Neural cell (in vitro differentiated cells): ENCODE measurements around the gene CLDN22.

ENCODE experiments used
- CTCF ChIP-seq: fragments of 450-650 bp; IDR thresholded peaks from 2 replicates; pipeline ENCODE4 v1.5.1; 2014; ENCODE audit warnings: antibody characterized with exemption, mild to moderate bottlenecking, moderate library complexity; ENCODE audit not compliant: poor library complexity, severe bottlenecking
- EP300 ChIP-seq: fragments of 450-650 bp; conservative IDR thresholded peaks from 2 replicates; pipeline ENCODE4 v1.6.1; 2014; ENCODE audit warnings: antibody characterized with exemption, mild to moderate bottlenecking, moderate library complexity; ENCODE audit not compliant: poor library complexity, severe bottlenecking
- EZH2 ChIP-seq: fragments of 200-600, 300-800 bp; shearing (Covaris generic), sonication (generic); IDR thresholded peaks from 2 replicates; pipeline ENCODE4 v1.6.1; 2014; ENCODE audit warnings: antibody characterized with exemption, low read length, borderline replicate concordance, mild to moderate bottlenecking; ENCODE audit not compliant: insufficient read depth, poor library complexity, severe bottlenecking
- MXI1 ChIP-seq: fragments of 450-650 bp; conservative IDR thresholded peaks from 2 replicates; pipeline ENCODE4 v1.6.1; 2014; ENCODE audit warnings: antibody characterized with exemption, mild to moderate bottlenecking; ENCODE audit not compliant: poor library complexity, severe bottlenecking
- SMC3 ChIP-seq: fragments of 450-650 bp; conservative IDR thresholded peaks from 2 replicates; pipeline ENCODE4 v1.6.1; 2014; ENCODE audit warnings: antibody characterized with exemption, mild to moderate bottlenecking, moderate library complexity; ENCODE audit not compliant: poor library complexity
- TF ChIP-seq, protein P1 (sequence below): IDR thresholded peaks from 2 replicates; pipeline ENCODE4 v1.6.1; 2012; ENCODE audit warnings: borderline replicate concordance

GRCh38 chr4:183303301-183303700 lies 16.8 kb downstream of the CLDN22 start:
- no peak for TF ChIP-seq CTCF
- TF ChIP-seq EP300 = no peak
- TF ChIP-seq, protein P1, sequence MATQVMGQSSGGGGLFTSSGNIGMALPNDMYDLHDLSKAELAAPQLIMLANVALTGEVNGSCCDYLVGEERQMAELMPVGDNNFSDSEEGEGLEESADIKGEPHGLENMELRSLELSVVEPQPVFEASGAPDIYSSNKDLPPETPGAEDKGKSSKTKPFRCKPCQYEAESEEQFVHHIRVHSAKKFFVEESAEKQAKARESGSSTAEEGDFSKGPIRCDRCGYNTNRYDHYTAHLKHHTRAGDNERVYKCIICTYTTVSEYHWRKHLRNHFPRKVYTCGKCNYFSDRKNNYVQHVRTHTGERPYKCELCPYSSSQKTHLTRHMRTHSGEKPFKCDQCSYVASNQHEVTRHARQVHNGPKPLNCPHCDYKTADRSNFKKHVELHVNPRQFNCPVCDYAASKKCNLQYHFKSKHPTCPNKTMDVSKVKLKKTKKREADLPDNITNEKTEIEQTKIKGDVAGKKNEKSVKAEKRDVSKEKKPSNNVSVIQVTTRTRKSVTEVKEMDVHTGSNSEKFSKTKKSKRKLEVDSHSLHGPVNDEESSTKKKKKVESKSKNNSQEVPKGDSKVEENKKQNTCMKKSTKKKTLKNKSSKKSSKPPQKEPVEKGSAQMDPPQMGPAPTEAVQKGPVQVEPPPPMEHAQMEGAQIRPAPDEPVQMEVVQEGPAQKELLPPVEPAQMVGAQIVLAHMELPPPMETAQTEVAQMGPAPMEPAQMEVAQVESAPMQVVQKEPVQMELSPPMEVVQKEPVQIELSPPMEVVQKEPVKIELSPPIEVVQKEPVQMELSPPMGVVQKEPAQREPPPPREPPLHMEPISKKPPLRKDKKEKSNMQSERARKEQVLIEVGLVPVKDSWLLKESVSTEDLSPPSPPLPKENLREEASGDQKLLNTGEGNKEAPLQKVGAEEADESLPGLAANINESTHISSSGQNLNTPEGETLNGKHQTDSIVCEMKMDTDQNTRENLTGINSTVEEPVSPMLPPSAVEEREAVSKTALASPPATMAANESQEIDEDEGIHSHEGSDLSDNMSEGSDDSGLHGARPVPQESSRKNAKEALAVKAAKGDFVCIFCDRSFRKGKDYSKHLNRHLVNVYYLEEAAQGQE = no peak
- no peak for TF ChIP-seq EZH2
- TF ChIP-seq SMC3 = no peak
- no peak for TF ChIP-seq MXI1
